ENCODE results near the gene CHST13. TPM values are rescaled to one million over a fixed set of nuclear protein-coding genes. Genes with fewer than 3 reads are reported as not detected.

Gene CHST13
- total RNA-seq, 1 donor from 2014 or later, result 0.64 TPM

DNA sequence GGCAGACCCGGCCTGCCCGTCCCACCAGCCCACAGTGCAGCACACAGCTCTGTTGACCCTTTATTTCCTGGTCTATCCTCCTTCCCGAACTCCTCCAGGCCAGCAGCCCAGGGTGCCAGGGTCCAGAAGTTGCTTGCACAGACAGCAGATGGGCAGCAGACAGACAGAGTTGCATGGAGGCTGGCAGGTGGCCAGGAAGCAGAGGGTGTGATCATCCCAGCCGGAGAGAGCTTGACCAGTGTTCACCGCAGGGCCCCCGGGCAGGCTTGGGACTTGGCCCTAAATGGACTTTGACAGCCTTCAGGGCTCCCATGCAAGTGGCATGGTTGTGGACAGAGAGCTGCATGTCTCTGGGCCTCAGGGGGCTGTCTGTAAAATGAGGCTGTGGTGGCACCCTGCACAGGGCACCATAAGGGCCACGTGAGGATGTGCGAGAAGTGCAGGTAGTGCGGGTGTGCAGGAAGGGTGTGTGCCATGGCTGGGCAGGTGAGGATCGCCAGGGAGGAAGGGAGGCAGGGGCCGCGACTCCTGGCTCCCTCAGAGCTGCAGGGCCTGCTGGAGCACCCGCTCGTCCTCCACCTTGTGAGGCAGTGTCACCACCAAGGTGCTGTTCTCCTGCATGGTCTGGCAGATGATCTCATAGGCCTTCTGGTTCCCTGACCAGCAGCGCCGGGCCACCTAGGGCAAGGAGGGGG is 42.0 kb upstream of the CHST13 start:
- Histone ChIP-seq H3K27me3 (no peaks in the 10 kb centered on the region), H3K27ac (no peak overlapping the region), H3K4me3 (no peak overlapping the region), H3K36me3 (no peaks in the 10 kb centered on the region), H3K9me3 (no peaks in the 10 kb centered on the region), H3K4me1 (no peaks in the 10 kb centered on the region)
- no peak for TF ChIP-seq CTCF (IDR thresholded peaks at IDR 0.05)
- ATAC-seq, result no peak
- intact Hi-C loops (cut with DNase I), result no loop called here
- no peak for DNase-seq

- no peak overlapping the region for H3K27ac ChIP-seq
- H3K4me3 ChIP-seq, result no peak overlapping the region
- no peaks in the 10 kb centered on the region for H3K4me1 ChIP-seq
- no peaks in the 10 kb centered on the region for H3K9me3 ChIP-seq
- TF ChIP-seq CTCF (IDR thresholded peaks at IDR 0.05), result no peak
- DNase-seq, result no peak
- ATAC-seq, result no peak
- intact Hi-C loops (cut with DNase I), result no loop called here
- no peaks in the 10 kb centered on the region for H3K27me3 ChIP-seq
- H3K36me3 ChIP-seq, result no peaks in the 10 kb centered on the region
Observed at GRCh38 chr3:126482503-126483255, 41.3 kb upstream of the CHST13 start.

DNA sequence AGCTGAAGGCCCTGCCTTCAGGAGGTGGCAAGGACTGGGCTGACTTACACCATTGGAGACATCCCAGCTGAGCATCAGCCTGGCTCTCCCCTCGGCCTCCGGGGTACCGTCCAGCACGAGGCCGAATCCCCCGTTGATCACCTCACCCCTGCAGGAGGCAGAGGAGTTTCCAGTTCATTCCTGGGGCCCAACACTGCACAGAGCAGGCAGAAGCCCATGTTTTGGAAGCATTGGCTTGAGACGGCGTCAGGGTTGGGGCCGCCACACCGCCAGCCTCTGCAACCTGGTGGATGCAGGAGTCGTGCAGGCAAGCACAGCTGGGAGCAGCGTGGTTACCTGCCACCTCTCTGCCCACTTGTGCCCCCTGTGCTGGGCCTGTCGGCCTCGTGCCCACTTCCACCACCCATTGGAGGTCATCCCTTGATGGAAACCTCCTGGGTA is 40.6 kb upstream of the CHST13 start:
- Histone ChIP-seq H3K27ac (no peak overlapping the region), H3K36me3 (no peaks in the 10 kb centered on the region), H3K27me3 (no peaks in the 10 kb centered on the region), H3K4me1 (no peaks in the 10 kb centered on the region), H3K9me3 (no peaks in the 10 kb centered on the region), H3K4me3 (no peak overlapping the region)
- TF ChIP-seq CTCF (IDR thresholded peaks at IDR 0.05), result no peak
- DNase-seq, result no peak
- intact Hi-C loops (cut with DNase I), result no loop called here
- ATAC-seq, result no peak

- Histone ChIP-seq H3K4me1 (no peaks in the 10 kb centered on the region), H3K36me3 (no peaks in the 10 kb centered on the region), H3K9me3 (no peaks in the 10 kb centered on the region), H3K27me3 (no peaks in the 10 kb centered on the region), H3K27ac (no peak overlapping the region), H3K4me3 (no peak overlapping the region)
- no peak for ATAC-seq
- DNase-seq, result no peak
- intact Hi-C loops (cut with DNase I), result no loop called here
- no peak for TF ChIP-seq CTCF (IDR thresholded peaks at IDR 0.05)
Observed at GRCh38 chr3:126484148-126484547, 39.8 kb upstream of the CHST13 start.

DNA sequence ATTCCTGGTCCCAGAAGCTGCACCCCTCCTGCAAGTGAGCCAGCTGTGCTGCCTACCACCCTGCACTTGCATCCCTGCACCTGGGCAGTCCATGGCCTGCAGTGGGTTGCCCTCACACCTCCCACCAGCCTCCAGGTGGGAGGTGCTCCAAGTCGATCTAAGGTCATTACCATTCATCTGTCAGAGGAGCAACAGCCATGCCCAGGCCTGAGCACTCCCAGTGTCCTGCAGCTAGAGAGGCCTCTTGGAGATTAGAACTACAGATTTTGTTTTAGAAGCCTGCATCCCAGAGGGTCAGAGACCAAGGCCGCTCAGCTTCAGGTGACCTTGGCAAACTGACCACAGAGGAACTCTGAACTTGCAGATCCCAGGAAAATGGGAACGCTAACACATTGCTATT is 39.3 kb upstream of the CHST13 start:
- TF ChIP-seq CTCF (IDR thresholded peaks at IDR 0.05), result no peak
- no peak for DNase-seq
- no peak overlapping the region for H3K27ac ChIP-seq
- H3K27me3 ChIP-seq, result no peaks in the 10 kb centered on the region
- H3K4me1 ChIP-seq, result no peaks in the 10 kb centered on the region
- intact Hi-C loops (cut with DNase I), result no loop called here
- H3K36me3 ChIP-seq, result no peaks in the 10 kb centered on the region
- no peaks in the 10 kb centered on the region for H3K9me3 ChIP-seq
- no peak for ATAC-seq
- H3K4me3 ChIP-seq, result no peak overlapping the region

All from upper lobe of right lung (tissue), 1 donor.